Loucy (cell line): Measurements from ENCODE around the gene EEF1A2.

ENCODE experiments used
- CTCF ChIP-seq: fragments of 200-600 bp; sonication (generic); conservative IDR thresholded peaks from 2 replicates; pipeline ENCODE4 v1.5.1; 2014; ENCODE audit warnings: mild to moderate bottlenecking, antibody characterized with exemption, low read length
- EZH2phosphoT487 ChIP-seq: fragments of 200-600 bp; IDR thresholded peaks from 2 replicates; pipeline ENCODE4 v1.6.1; 2018; ENCODE audit warnings: antibody characterized with exemption, mild to moderate bottlenecking, moderate library complexity, borderline replicate concordance

GRCh38 chr20:63545814-63546213 lies 46.9 kb upstream of the EEF1A2 start:
- TF ChIP-seq EZH2phosphoT487, result no peak
- no peak for TF ChIP-seq CTCF
